Glomerular visceral epithelial cell (primary cell): ENCODE measurements around the gene CLPTM1L.
"Not testable (repeated sequence)": the region's sequence is repeated elsewhere in the genome, so short reads cannot be mapped to it uniquely, and the experiment has no call there.

Experiments
- DNase-seq: peaks from one replicate; pipeline ENCODE4 v3.0.0-alpha.2; 2016; ENCODE audit errors: extremely low spot score

The CLPTM1L gene

GRCh38 chr5:1360367-1360766, 15.5 kb upstream of the CLPTM1L start:
- DNase-seq = not testable (repeated sequence)

GRCh38 chr5:1359713-1360112, 14.8 kb upstream of the CLPTM1L start:
- no peak for DNase-seq

GRCh38 chr5:1359031-1359645, 14.2 kb upstream of the CLPTM1L start:
- no peak for DNase-seq

GRCh38 chr5:1358726-1359025, 13.8 kb upstream of the CLPTM1L start:
- no peak for DNase-seq

- no peak for DNase-seq
These were observed 13.2 kb upstream of the CLPTM1L start for GRCh38 chr5:1357946-1358725.

- no peak for DNase-seq
These were observed 12.2 kb upstream of the CLPTM1L start for GRCh38 chr5:1356873-1357787.

- DNase-seq = no peak
These were observed 9.7 kb upstream of the CLPTM1L start for GRCh38 chr5:1354576-1354975.

- DNase-seq = no peak
These were observed 7.6 kb upstream of the CLPTM1L start for GRCh38 chr5:1352231-1353219.

GRCh38 chr5:1351156-1351555, 6.3 kb upstream of the CLPTM1L start:
- DNase-seq = no peak

- DNase-seq = no peak
These were observed 4.3 kb upstream of the CLPTM1L start for GRCh38 chr5:1349246-1349645.

- DNase-seq = no peak
These were observed 4.0 kb upstream of the CLPTM1L start for GRCh38 chr5:1348986-1349245.

- DNase-seq = no peak
These were observed 2.7 kb upstream of the CLPTM1L start for GRCh38 chr5:1347571-1347970.

- no peak for DNase-seq
These were observed 1.9 kb upstream of the CLPTM1L start for GRCh38 chr5:1346627-1347440.

- DNase-seq = no peak
These were observed 1.2 kb upstream of the CLPTM1L start for GRCh38 chr5:1345876-1346626.

- DNase-seq = no peak
These were observed 683 bp downstream of the CLPTM1L start for GRCh38 chr5:1343931-1344901.

GRCh38 chr5:1343315-1343751, 1.6 kb downstream of the CLPTM1L start:
- peak; percentile 74 for DNase-seq

GRCh38 chr5:1342711-1343110, 2.2 kb downstream of the CLPTM1L start:
- peak; percentile 52 for DNase-seq

GRCh38 chr5:1342268-1342667, 2.6 kb downstream of the CLPTM1L start:
- DNase-seq = no peak

- DNase-seq = no peak
These were observed 3.0 kb downstream of the CLPTM1L start for GRCh38 chr5:1341863-1342262.
